Panc1 (cell line): ENCODE data around the gene SMIM24.

ENCODE experiments used
- CTCF ChIP-seq: fragments of 450-650 bp; IDR thresholded peaks from 2 replicates; pipeline ENCODE4 v1.5.1; 2017; ENCODE audit warnings: mild to moderate bottlenecking
- TCF7L2 ChIP-seq: IDR thresholded peaks from 2 replicates; pipeline ENCODE4 v1.6.1; 2011; ENCODE audit warnings: mild to moderate bottlenecking, low read depth, low read length, inconsistent platforms

GRCh38 chr19:3433313-3433712, 47.0 kb downstream of the SMIM24 start:
- no peak for TF ChIP-seq CTCF
- TF ChIP-seq TCF7L2: no peak
